Activated CD8-positive, alpha-beta memory T cell treated with anti-CD3 and anti-CD28 coated beads, Interleukin-2, amount 50 U/mL, for 1 hour (primary cell): ENCODE data around the gene SSBP3.

Experiments used
- DNase-seq: peaks from one replicate; pipeline ENCODE4 v3.0.0-alpha.2; 2020; ENCODE audit errors: extremely low read depth

SSBP3 gene

DNA sequence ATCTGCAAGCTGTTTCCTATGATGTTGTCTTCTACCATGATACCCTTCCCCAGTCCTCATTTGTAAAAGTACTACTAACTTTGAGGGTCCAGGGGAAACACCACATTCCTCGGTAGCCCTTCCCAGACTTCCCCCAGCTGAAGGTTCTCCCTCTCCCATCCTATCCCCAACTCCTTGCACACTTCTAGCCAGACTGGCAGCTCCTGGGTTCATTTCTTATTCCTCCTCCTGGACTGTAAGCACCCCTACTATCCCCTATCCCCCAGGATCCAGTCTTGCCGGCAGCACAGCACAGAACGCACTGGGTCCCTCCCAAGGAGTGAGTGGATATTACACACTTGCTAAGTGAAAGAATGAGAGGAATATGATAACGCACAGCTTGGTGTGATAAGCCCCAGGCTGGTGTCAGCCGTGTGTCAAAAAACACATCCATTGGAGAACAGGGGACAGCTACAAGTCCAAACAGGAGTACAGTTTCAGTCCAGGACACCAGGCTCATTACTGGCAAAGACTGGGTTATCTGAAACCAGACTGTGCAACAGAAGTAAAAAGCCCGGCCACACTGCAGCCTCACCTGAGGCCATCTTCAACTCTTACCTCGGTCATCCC lies 100.2 kb downstream of the SSBP3 start:
- DNase-seq = no peak

GRCh38 chr1:54304518-54304917 lies 101.7 kb downstream of the SSBP3 start:
- DNase-seq = no peak

DNA sequence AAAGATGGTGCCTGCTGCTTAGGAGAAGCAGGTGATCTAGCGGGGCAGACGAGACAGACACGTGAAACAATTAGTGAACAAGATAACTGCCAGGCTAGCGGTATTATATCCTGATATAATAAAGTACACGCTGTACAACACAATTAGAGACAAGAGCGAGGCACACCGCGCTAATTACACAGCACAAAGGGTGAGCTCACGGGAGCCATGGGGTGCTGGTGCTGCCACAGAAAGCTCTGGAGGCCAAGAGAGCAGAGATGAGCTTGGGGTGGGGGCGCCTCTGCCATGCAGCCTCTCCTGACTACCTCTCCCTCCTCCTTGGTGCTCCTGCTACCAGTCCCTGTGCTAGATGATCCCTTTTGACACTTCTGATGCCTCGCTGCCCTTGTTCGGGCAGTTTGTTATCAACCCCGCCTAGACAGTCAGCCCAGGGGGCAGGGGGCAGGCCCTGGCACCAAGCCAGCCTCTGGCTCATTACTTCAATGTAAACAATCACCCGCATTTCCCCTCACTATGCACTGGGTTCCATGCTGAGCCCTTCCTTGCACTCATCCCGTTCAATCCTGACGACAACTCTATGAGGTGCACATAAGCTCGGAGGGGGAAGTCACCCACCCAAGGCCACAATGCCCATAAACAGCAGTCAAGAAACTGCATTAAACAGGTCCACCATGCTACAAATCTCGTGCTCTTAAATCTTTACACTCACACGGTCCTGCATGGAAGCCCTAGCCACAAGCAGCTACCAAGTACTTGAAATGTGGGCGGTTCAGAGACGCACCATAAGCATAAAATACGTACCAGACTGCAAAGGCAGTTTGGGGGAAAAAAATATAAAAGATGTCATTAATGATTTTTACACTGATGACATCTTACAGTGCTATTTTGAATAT lies 103.0 kb downstream of the SSBP3 start:
- no peak for DNase-seq

DNA sequence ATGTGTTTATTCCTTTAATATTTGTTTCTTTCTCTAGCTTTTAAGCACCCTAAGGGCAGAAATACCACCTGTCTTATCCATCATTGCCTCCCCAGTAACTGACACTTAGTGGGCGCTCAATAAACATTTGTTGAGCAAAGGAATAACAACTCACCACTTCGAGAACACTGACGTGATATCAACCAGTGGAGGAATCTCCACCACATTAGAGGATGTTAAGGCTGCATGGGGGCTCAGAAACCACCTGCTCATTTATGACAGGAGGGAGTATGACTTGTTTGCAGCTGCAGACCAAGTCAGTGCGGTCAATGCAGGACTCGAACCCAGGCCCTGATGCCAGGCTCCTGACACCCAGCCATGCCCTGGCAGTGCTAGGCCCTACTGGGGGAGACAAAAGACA lies 103.6 kb downstream of the SSBP3 start:
- no peak for DNase-seq

DNA sequence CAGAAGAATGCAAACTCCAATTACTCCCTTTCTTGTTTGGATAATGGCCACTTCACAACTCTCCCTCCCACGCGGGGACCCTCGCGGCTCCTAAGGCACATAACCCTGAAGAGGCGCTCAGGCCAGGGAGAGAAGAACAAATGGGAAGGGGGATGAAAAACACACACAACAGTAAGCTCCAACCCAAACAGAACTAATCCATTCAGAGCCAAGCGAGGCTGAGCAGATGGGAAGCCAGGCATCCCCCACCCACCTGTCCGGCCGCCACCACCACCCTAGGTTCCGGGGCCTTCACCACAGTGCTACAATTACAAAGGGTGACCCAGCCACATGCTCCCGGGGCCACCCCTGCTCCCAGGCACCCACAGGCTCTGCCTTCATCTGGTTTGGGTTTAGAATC lies 104.7 kb downstream of the SSBP3 start:
- no peak for DNase-seq

DNA sequence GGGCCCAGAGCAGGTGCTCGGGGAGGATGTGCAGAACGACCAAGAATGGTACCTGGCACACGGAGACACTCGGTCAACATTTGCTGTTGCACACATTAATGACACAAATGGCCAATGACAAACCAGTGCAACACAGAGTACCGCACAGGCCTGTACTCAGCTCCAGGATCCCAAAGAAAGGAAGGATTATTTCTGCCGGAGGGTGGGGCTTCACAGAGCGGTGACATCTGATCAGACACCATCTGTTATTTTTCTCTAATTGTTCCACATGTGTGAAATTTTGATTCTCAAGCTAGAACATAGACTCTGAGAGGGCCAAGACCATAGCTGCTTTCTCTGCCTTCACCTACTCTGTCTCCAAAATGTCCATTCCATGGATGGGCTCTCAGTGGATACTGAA lies 105.8 kb downstream of the SSBP3 start:
- DNase-seq = no peak

DNA sequence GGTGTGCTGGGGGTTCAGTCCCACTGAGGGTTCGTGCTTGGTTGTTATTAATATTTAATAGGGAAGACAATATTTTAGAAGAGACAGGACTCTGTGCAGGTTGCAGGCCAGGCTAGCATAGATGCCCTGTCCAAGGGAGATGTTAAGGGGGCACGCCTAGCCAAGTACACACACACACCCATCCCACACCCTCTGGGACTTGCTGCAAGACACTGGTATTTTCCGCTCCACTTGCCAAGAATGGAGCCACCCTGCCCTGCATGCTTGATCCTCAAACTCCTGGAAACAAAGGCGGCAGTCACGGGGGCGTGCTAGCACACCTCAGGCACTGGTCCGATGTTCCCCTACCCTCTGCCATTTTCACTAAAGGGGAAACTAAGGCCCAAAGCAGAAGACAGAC lies 107.2 kb downstream of the SSBP3 start:
- no peak for DNase-seq

GRCh38 chr1:54298284-54299033 lies 107.7 kb downstream of the SSBP3 start:
- no peak for DNase-seq

GRCh38 chr1:54297596-54298283 lies 108.5 kb downstream of the SSBP3 start:
- DNase-seq = no peak

GRCh38 chr1:54296666-54297065 lies 109.5 kb downstream of the SSBP3 start:
- no peak for DNase-seq

DNA sequence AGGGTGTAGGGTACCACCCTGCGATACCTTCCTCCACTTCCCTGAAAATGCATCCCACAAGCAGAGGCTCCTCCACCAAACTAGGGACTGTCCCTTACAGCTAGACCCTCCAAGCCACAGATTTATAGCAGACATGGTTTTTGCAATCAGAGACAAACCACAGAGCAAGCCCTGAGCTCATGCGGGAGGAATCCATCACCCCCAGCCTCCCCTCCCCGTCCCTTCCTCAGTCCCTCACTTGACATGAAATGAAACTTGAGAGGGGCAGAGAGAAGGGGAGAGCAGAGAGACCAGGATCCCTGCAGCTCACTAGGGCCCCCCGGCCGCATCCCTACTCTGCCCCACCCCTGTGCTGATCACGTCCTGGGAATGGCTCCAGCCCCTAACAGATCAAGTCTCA lies 111.3 kb downstream of the SSBP3 start:
- DNase-seq = no peak

DNA sequence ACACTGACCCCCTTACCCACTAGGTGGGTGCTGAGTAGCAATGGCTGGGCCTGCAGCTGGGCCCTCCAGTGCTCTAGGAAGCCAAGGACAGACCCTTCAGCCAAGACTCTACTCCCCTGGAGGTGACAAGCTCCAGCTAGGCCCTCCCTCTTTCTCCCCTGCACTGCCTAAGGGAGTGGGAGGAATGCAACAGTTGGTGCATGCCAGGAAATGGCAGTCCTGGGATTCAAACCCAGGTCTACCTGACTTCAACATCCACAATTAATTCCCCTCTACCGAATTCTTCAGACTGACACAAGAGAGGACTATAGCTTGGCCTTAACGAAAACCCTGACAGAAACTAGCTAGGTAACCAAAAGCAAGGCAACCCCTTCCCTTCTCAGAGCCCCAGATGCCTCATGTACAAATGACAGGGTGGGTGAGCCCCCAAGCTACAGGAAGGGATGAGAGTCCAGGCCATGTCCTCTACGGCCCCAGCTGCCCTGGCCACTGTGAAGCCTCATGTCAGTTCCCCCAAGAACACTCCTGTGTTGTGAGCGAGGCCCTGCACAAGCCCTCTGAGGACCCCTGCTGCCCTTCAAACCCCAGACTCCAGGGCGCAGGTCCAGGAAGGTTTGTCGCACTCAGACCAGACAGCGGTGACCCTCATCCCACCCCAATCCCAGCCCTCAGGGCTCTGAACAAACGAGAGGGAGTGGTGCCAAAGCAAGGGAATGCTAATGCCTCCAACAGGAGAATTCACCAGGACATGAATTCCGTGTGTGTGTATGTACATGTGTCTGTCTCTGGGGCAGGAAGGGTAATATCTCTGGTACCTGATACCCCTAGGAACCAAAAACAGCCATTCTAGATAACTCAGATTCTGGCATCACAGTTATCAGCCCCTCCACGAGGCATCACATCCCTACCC lies 113.9 kb downstream of the SSBP3 start:
- DNase-seq = no peak

- DNase-seq = no peak
Measured at GRCh38 chr1:54291276-54292001, 114.8 kb downstream of the SSBP3 start.

DNA sequence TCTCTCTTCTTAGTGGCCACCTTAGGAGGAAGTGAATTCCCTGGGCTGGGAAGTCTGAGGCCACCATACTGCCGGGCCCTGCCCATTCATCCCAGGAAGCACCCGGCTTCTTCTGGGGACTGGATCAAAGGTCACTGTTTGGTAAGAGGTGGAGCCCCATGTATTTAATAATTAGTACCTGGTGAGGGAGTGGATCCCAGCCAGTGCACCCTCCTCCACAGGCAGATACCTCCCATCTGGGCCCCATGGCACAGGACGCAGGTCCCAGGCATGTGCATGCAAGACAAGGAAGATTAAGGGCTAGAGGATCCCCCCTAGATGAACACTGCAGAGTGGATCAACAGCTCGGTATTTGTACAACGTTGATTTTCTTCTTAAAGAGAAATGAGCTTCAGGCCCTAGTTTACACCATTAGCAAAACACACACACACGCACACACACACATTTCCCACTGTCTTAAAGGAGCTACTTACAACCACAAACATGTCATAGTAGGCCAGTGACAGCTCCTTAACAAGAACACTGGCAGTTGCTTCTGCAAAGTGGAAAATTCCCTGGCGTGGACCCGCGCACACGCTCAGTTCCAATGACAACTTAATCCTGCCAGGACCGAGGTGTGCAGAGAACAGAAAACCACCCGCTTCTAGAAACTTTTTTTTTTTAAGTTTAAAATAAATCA lies 115.5 kb downstream of the SSBP3 start:
- no peak for DNase-seq

- DNase-seq = no peak
Measured at GRCh38 chr1:54289712-54290233, 116.4 kb downstream of the SSBP3 start.

GRCh38 chr1:54287801-54288211 lies 118.4 kb downstream of the SSBP3 start:
- no peak for DNase-seq

GRCh38 chr1:54287176-54287650 lies 119.0 kb downstream of the SSBP3 start:
- peak; percentile 41 for DNase-seq

DNA sequence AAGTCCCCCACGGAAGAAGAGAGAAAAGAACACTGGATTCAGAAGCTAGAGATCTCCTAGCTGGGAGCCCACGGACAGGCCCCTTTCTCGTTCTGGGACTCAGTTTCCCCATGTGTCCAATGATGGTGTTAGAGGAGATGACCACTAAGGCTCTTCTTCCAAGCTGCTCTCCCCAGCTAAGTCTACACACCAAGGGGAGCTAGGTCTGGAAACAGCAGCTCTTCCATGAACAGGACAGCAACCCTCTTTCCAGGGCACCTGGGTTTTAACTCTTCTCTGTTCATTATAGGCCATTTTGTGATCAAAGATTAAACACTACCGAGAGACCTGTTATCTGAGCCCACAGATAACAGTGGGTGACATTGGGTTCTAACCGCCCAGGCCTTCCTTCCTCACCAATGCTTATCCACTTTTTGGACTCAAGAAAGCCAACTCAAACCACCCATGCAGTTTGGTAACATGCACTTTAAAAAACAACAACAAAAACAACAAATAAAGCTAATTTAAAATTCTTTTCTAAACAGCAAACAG lies 120.3 kb downstream of the SSBP3 start:
- DNase-seq = no peak
